Dedifferentiated amniotic fluid mesenchymal stem cell (primary cell): ENCODE measurements around the gene FAM174C.

ENCODE experiments used
- DNase-seq: peaks from one replicate; pipeline ENCODE4 v3.0.0-alpha.2; 2016; ENCODE audit errors: extremely low spot score

The FAM174C gene

GRCh38 chr19:1250437-1251260, 24.7 kb upstream of the FAM174C start:
- no peak for DNase-seq

DNA sequence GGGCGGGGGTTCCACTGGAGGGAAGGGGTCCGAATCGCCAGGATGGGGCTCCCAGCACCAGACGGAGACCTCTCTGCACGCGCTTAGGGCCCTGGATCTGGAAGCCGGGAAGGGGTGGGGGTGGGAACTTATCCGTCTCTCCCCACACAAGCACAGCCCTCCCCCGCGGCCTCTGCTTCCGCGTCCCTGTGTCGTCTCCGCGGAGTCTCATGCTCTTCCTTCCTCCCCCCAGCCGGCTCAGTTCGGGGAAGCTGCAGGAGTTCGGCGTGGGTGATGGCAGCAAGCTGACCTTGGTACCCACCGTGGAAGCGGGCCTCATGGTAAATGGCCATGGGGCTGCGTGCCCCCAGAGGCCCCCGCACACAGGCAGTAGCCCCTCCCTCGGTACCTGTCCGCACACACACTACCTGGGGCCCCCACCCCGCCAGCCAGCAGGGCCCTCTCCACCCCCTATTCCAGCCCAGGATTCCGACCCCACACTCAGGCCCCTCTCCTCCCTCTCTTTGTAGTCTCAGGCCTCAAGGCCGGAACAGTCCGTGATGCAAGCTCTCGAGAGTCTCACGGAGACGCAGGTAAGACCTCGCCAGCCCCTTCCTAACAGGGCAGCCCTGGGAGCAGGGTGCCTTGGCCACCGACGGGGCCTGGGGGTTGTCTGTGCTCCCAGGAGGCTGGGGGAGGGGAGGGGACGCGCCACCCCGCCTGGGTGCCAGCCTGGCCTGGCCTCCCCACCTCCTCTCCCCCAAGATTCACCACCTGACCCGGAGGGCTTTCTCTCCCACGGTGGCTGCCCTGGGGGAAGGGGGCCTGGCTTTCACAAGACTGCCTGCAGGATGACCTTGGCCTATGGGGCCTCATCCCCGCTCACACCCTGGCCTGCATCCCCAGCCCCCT, 23.8 kb upstream of the FAM174C start:
- no peak for DNase-seq

GRCh38 chr19:1252221-1252820, 23.0 kb upstream of the FAM174C start:
- DNase-seq = peak; percentile 82

DNA sequence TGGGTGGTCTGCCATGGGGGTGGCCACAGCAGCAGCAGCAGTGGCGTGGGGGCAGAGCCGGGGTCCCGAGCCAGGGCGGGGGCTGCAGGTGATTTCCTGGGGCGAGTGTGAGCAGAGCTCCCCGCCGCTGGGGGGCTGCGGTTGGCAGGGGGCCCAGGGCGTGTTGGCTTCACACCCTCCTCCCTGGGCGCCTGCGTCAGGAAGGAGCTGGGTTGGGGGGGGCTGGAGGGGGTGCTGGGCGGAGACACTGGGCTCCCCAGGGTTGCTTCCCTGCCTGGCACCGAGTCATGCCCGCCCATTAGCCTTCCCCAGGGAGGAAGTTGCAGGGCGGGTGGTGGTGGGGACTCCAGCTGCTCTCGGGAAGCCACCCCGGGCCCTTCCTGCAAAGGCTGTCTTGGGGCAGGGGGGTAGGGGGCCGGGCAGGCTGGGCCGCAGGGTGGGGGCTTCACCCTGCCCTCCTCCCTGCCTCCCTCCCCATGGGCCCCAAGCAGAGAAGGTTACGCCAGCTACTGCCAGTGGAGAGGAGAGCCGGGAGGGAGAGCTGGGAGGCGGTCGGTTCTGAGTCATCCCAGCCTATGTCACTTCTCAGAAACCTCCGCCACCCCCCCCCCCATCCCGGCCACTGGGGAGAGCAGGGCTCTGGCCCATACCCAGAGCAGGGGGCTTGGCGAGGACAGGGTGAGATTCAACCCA, 22.4 kb upstream of the FAM174C start:
- DNase-seq = peak; percentile 96

DNA sequence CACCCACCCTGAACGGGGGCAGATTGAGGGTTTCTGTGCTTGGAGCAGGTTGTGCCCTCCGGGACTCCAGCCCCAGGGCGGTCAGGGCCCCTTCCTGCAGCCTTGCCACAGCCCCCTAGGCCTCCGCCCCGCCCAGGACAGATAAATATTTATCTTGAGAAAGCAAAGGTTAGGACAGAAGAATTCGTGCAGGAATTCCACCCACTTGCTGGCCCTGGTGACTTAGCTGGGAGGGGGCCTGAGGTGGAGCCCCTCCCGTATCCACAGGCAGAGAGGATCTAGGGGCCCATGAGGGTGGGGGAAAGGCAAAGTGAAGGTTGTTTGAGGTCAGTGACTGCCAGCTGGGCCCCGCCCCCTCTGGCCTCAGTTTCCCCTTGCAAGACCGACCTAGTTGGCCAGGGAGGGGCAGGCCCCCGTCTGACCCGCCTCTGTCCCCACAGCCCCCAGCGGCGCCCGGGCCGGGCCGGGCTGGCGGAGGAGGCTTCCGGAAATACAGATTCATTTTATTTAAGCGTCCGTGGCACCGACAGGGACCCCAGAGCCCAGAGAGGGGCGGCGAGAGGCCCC, 21.7 kb upstream of the FAM174C start:
- no peak for DNase-seq

GRCh38 chr19:1254081-1254527, 21.2 kb upstream of the FAM174C start:
- no peak for DNase-seq

DNA sequence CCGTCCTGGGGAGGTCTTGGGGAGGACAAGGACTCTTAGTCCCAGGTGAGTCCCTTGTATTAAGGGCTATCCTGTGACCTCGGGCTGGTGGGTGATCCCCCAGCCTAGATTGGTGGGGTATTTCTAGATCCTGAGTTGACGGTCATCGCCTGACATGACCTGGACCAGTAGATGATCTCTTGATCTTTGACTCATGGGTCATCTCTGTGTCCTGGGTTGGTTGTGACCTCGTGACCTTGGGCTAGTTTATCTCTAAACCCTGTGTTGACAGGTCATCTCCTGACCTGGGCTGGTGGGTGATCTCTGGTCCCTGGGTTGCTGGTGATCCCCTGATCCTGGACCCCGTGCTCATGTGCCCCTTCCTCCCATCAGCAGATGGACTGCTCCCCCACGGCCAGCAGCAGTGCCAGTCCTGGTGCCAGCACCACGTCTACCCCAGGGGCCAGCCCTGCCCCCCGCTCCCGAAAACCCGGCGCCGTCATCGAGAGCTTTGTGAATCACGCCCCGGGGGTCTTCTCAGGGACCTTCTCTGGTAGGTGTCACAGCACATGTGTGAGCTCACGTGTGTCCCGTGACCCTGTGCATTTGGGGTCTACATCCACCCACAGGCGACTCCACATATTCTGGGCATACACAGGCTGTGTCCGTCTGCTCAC, 20.7 kb upstream of the FAM174C start:
- DNase-seq = no peak

DNA sequence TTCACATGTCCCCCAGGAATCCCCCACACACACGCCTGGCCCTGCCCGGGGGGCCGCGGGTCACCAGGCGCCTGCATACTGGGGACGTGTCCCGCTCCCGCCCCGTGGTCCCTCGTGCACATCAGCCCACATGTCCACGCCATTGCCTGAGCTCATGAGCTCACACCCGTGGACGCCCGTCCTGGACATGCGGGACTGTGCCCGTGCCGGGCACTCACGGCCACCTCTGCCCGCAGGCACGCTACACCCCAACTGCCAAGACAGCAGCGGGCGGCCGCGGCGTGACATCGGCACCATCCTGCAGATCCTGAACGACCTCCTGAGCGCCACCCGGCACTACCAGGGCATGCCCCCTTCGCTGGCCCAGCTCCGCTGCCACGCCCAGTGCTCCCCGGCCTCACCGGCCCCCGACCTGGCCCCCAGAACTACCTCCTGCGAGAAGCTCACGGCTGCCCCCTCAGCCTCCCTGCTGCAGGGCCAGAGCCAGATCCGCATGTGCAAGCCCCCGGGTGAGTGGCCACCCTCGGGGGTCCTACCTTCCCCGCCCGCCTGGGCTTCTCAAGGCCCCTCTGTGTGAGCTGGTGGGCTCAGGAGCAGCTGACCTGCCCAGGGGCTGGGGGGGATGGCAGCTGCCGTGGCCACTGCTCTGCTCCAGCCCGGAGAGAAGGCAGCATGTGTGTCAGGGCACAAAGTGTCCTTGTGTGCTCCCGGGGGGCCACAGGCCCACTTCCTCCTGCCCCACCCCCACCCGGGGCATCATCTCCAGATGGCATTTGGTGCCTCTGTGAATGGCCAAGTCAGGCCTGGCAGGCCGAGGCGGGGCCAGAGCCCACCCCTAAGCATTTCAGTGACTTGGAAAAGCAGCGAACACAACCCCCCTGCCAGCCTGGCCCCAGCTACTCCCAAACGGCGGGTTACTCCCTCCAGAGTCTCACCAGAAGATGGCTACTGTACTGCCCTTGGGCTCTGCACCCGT, 19.9 kb upstream of the FAM174C start:
- no peak for DNase-seq

DNA sequence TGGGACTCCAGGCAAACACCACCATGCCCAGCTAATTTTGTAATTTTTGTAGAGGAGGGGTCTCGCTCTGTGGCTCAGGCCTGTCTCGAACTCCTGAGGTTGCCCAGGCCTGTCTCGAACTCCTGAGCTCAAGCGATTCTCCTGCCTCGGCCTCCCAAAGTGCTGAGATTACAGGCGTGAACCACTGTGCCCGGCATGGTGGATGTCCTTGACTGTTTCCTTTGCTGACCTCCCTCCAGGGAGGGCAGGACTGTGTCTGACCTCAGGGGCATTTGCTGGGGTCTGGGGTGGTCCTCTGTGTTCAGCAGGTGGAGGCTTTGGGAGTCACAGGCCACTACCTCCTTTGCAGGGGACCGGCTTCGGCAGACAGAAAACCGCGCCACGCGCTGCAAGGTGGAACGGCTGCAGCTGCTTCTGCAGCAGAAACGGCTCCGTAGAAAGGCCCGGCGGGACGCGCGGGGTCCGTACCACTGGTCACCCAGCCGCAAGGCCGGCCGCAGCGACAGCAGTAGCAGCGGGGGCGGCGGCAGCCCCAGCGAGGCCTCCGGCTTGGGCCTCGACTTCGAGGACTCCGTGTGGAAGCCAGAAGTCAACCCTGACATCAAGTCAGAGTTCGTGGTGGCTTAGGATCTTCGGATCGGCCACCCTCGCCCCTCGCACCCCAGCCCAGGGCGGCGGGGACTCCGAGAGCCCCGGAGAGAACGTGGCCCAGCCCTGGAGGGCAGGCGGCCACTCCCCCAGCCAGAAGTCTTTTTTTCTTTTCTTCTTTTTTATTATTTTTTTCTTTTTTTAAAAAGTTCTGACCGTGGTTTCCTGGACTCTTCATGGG, 18.5 kb upstream of the FAM174C start:
- no peak for DNase-seq

- no peak for DNase-seq
Measured at GRCh38 chr19:1257475-1258162, 17.7 kb upstream of the FAM174C start.

DNA sequence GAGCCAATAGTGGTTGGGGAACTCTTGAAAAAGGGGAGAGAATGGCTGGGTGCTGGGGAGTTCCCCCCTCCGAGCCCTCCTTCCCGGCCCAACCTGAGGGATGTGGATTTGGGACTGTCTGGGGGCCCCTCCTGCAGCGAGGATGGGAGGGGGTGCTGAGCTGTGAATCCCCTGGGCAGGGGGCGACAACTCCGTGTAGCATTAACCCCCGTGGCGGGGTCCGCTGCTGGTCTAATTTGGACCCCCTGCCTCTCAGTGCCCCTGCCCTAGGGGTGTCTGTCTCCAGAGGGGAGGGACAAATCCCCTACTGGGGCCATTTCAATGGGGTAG, 17.2 kb upstream of the FAM174C start:
- DNase-seq = no peak

DNA sequence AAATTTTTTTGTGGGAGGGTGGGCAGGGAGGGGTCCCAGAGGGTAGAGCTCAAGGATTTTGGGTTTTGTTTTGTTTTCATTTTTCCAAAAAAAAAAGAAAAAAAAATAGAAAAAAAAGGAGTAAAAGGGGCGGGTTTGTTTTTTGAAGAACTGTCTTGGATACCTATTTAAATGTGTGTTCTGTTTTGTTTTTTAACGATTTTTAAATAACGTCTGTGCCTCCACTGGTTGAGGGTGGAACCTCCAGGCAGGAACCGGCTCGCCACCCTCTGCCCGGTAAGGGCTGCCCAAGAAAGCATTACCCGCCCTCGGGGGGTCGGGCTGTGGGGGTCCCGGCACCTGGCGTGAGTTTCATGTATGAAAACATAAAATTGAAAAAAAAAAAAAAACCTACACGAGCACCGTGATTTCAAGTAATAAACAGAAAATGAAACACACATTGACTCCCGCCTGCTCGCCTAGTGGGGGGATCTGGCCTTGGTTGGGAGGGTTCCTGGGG, 16.6 kb upstream of the FAM174C start:
- DNase-seq = no peak

- no peak for DNase-seq
Measured at GRCh38 chr19:1259206-1259875, 16.0 kb upstream of the FAM174C start.

GRCh38 chr19:1259876-1260748, 15.2 kb upstream of the FAM174C start:
- no peak for DNase-seq

DNA sequence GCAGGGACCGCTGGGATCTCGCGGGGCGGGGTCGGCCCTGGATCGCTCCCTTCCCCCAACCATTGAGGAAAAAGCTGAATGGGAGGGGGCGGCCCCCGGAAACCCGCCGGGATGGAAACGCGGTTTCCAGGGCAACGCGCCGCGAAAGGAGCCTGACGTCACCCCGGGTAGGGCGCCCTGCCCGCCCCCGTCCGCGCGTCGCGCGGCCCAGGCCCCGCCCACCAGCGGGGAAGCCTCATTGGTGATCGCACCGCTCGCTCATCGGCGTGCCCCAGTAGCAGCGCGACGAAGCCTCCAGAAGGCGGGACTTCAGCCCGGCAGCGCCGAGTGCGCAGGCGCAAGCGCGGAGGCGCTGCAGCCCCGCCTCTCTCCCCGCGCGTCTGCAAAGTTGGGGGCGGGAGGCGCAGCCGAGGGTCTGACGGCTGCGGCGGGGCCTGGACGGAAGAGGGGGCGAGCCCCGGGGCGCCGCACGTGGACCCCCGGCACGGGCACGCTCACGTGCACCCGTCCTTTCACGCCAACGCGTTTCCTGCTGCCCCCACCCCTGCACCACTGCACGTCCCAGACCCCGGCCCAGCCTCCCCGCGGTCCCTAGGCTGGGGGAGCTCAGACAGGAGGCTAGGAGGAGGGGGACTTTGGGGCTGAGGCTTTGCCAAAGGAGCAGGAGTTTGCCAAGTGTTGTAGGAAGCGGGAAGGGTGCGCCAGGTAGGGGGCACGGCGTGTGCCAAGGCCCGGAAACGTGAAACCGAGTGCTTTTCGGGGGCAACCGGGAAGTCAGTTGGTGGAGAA, 14.4 kb upstream of the FAM174C start:
- DNase-seq = peak; percentile 91

GRCh38 chr19:1261538-1261797, 13.9 kb upstream of the FAM174C start:
- DNase-seq = no peak
